HG02642 (cell line): ENCODE results near the gene ZXDC.

ENCODE experiments used
- ATAC-seq: cut with Tn5 transposase; IDR thresholded peaks from one replicate; pipeline ENCODE4 v1.9.1; 2021; ENCODE audit warnings: mild to moderate bottlenecking; ENCODE audit not compliant: unreplicated experiment, poor library complexity

The ZXDC gene

DNA sequence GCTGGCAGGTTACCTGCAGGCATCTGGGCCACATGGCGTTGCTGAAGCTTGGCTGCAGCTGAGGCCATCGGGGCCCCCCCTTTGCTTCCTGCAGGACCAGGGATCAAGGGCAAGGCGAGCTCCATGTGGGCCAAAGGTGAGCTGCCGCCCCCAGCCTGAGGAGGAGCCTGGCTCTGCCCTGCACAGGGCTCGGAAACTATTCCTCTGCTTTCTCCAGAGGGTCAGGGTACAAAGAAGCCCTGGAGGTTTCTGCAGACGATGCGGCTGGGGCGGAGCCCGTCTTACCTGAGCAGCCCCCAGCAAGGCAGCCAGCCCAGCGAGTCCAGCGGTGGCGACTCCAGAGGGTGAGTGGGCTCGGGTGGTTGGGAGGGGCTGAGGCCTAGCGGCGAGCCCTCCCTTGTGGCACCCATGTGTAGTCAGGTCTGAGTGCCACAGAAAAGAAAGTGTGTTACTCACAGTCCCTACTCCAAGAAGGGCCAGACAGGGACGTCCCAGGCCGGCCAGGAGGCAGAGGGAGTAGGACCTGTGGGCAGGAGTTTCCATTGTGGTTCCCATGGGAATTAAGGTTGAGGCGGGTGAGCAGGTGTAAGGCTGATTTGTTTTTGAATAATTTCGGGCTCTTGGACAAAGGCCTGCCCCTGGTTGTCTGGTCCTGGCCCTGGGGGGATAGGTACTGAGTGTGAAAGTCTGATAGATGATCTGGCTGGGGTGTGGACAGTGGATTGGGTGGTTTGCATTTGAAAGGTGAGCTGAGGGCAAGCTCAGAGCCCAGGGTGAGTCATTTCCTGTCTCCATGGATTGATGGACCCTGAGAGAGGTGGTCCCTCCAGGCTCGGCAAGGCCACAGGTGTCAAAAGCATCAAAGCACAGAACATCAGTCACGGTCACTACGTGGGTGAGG, 55.6 kb downstream of the ZXDC start:
- ATAC-seq, result no peak

DNA sequence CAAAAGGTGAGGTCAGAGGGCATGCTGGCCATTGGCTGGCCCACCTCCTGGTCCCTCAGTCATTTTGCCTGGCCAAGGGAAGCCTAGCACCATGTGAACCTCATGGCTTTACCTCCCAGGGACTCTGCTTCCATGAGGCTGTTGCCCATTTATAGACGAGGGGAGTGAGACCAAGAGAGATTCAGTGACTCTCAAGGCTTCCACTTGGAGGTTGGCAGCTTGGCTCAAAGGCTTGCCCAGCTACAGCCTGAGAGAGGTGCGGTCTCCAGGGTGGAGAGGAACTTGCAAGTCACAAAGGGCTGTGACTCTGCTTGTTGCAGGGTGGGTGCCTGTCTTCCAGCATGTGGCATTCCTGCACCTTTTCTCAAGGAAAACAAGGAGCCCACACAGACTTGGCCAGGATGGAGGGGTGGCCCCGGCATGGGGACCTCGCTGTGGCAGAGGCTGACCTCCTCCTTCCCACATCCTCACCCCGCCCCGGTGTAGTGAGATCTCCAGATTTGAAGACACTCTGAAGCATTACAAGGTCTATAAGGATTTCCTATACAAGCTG, 56.5 kb downstream of the ZXDC start:
- no peak for ATAC-seq

DNA sequence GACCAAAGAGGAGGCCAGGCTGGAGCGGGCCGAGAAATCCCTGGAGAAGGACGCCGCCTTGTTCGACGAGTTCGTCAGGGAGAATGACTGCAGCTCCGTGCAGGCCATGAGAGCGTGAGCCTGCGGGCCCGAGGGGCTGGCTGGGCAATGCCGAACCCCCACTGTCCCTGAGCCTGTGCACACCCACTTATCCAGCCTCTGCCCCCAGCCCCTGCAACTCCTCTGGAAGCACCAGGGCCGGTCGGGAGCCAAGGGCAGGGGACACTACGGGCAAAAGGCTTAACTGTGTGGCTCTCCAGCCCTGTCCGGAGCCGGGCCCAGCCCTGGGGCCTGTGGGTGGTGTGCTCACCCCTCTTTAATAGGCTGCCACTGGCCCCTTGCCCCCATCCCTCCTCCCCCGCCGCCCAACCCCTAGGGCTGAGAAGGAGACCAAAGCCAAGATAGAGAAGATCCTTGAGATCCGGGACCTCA, 57.0 kb downstream of the ZXDC start:
- no peak for ATAC-seq

DNA sequence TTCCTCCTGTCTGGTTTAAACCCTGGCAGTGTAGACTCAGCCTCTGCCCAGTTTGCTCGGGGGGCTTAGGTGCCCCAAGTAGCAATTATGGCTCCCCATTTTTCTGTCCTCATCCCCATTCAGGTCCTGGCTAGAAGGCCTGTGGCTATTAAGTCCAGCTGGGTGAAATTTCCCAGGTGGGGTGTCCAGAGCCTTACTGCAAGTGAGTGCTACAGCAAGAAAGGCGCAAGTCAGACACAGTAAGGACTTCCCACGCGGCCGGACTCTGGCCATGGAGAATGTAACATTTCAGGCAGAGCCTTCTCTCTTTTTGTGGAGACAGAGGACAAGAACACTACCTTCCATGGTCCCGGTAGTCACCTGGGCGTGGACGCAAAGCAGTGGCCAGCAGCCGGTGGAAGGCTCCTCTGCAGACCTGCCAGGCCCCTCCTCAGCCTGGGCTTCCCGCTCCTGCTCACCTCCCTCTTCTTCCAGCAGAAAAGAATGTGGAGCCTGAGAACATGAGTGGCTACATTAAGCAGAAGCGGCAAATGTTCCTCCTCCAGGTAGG, 57.6 kb downstream of the ZXDC start:
- ATAC-seq, result no peak

DNA sequence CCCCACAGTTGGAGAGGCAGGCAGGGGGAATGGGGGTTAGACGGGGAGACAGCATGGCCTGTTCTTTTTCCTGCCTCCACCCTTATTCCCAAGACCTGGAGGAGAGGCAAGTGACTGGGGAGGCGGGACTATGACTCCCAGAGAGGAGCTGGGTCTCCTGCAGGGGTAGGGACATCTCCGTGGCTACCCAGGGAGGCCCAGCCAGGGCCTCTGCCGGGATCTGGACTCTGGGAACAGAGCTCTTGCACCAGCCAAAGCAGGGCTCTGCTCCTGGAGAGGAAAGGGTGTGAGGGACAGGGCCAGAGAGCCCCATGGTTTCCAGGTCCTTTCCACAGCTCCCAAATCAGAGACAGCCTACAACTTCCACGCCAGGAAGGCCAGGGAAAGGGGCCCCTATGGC, 58.2 kb downstream of the ZXDC start:
- ATAC-seq, result no peak

DNA sequence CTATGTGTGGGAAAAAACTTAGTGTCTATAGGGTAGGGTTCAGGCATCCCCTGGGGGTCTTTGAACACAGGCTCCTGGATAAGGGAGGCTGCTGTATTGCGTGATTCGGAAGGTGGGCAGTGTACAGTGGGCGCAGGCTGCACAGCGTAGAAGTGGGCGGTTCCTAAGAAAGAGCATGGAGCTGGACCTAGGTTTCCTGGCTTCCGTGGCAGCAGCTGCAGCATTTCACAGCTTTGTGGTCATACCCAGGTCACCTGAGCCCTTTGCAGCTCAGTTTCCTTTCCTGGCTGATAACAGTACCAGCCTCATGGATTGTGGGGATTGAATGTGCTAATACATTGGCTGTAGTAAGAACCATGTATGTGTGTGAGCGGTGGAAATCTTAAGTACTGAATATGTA, 58.7 kb downstream of the ZXDC start:
- no peak for ATAC-seq

DNA sequence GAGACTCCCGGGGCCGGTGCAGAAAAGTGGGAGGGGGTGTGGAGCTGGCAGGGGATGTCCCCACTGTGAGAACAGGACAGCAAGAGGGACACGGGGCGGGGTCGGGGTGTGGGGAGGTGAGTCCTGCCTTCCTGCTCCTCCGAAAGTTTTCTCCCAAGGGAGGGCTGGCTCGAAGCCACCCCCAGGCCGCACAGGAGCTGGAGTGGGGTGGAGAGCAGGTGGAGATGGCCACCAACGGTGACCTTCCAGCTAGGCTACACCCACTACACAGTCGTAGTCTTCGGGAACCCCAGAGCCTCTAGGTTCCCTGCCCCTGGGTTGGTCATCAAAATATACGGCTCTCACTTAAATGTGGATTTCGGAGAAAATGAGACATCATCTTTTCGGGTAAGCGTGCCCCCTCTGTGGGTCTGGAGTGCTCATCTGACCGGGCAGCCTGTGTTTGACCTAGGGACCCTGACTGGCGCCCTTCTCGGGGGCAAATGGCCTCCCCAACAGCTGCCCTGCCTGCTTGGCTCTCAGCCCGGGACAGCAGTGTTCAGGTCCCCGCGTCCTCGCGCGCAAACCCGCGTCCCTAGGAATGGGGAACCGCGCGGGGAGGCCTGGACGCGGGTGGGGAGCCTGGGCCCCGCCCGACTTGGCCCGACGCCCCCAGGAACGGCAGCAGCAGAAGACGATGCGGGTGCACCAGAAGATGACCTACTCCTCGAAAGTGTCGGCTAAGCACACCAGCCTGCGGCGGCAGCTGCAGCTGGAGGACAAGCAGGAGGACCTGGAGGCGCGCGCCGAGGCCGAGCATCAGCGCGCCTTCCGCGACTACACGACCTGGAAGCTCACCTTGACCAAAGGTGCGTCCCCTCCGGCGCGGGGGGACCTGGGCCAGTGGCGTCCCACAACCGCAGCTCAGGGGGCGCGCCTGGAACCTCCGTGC, 59.8 kb downstream of the ZXDC start:
- no peak for ATAC-seq

DNA sequence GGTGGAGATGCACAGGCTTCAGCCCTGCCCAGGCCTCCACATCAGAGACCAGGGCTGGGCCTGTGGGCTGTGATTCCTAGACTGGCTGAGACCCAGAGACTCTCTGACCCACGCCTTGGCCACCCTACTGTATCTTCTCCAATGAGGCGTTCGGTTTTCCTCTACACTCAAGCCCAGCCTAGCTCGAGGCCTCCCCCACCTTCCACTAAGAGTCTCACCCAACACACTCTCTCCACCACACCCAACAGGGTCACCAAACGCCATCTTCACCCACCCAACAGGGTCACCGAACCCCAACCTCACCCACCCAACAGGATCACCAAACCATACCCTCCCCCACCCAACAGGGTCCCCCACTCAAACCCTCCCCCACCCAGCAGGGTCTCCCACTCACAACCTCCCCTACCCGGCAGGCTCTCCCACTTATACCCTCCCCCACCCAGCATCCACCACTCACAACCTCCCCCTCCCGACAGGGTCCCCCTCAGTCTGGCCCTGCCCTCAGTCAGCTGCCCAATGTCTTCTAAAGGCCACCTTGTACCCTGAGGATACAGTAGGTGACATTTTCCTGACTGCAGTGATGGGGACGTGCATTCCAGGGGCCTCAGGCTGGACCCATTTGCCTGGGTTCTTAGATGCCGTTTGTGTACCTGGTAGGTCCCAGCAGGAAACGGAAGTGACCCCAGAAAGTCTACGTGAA, 60.6 kb downstream of the ZXDC start:
- no peak for ATAC-seq

DNA sequence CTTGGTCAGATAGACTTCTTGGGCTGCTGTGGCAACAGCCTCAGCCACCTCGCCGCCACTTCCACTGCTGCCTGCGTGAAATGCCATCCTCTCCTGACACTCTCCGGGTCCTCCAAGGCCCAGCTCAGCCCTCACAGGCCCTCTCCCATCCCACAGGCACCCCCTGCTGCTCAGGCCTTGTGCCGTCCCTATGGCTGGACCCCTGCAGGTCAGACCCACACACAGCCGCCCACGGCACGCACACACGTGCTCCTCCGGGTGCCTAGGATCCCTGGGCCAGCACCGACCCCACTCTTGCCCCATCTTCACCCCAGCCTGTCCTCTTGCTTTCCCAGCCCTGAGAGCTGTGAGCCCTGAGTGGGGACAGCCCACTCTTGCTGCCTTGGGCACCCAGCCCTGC, 61.3 kb downstream of the ZXDC start:
- ATAC-seq, result no peak

DNA sequence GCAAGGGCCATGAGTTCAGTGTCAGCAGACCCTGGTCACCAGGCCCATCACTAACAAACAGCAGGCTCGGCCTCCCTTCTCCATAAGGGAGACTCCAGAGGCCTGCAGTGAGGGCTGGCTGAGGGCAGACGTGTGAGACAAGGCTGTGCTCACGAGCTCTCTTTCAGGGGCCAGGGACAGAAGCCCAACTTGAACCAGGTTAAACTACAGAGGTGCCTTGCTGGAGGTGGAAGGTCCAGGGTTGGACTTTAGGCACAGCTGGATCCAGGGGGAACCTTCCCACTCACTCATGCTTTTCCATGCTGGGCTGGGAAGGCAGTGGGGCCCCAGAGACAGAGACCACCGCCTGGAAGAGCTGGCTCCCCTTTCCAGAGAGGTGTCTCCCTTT, 62.0 kb downstream of the ZXDC start:
- no peak for ATAC-seq

DNA sequence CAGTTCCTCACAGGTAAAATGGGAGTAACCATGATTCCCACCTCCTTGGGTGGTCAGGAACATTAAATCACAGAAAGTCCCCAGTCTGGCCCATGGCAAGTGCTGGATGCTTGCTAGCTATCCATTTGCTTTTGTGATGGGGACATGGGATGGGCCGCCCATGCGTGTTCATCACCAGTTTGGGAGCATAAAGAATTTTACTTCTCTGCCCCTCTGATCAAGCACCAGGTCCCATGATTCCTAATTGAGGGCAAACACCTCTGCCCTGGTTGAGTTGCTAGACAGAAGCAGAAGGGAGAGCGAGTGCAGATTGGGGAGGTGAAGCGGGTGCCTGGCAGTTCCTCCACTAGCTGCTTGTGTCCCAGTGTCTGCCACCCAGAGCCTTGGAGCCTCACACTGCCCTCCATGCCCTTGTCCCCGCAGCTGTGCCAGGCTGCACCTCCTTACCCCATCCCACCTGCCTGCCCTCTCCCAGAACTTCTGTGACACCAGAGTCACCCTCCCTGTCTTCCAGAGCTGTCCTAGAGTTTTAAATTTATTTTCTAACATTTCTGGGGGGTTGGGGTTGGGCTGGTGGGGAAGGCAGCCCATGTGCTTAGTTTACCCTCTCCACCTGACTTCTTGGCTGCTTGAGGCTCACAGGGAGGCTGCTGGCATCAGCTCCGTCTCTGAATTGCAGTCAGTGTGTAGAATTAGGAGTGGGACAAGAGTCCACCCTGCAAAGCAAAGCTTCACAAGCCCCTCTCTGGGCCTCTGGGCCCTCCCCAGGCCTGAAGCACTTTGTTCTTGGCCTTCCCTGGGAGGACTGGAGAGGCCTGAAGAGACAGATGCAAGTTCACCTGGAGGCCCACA, 62.6 kb downstream of the ZXDC start:
- no peak for ATAC-seq

DNA sequence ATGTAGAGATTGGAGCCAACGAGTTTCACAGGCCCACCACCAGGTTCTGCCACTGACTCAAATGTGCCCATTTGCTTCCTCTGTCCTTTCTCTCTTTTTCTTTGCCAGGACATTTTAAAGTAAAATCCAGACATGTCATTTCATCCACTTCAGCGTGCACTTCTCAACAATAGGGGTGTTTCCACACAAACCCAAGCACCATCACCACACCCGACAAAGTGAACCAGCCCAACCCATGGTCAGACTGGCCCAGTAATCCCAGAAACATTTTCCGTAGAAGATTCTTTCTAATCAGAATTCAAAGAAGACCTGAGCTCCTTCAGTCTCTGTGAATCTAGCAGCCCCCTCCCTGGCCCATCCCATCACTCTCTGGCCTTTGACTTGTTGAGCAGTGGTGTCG, 67.6 kb downstream of the ZXDC start:
- ATAC-seq, result no peak

DNA sequence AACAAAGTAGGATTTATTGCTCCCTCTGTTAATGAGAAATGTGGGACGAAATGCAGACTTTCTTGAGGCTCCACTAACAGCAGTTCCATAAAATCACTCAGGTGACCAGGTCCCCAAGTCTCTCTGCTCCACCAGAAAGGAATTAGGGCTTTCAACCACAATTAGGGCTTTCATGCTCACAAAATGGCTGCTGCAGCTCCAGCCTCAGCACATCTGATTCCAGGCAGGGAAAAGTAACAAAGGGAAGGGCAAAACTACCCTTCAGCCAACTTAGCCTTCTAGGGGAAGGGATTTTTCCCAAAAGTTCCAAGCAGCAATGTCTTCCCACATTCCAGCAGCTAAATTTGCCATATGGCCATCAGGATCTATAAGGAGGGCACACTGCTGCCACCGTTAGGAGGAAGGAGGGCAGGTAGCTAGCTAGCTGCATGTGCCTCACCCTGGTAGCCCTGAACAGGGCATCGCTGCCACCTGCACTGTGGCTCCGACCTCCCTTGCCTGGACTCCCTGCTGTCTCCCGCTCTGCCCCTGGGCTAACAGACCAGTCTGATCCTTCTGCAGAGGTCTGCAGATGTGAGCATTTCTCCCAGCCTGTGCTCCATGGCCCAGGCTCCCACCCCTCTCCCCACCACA, 68.2 kb downstream of the ZXDC start:
- no peak for ATAC-seq

DNA sequence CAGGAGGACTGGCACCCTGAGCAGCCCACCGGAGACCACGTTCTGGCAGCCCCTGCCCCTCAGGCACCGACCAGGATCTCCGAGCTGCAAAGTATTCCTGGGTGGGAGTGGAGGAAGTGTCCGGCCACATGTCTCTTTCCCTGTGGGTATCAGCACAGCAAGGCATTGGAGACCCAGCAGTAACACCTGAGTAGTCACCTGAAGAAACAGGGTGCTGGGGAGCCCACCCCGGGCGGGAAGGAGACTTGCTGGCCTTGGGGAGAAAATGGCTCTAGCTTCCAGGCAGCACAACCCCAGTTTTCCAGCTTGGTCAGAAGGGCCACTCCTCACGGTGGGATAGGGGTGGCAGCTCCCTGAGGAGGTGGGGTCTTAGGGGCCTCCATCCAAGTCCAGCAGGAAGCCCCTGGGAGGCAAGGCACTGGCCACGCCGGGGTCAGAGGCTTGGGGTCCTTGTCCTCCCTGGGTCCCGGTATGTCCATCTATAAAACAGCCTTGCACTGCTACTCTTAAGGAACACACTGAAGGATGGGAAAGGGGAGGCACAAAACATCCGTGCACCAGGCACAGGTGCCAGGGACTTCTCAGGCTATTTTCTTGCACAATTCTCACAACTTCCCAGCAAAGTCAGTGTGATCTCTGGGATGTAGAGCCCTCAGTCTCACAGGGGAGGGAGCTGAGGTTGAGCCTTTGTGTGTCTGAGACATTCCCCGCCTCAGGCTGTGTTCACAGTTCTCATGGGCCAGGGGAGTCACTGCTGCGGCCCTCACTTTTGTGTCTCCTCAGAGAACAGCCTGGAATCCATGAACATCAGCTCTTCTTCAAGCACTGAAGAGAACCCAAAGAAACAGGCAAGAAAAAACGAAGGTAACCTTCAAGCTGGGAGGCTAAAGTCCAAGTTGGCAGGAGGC, 69.0 kb downstream of the ZXDC start:
- ATAC-seq, result no peak

DNA sequence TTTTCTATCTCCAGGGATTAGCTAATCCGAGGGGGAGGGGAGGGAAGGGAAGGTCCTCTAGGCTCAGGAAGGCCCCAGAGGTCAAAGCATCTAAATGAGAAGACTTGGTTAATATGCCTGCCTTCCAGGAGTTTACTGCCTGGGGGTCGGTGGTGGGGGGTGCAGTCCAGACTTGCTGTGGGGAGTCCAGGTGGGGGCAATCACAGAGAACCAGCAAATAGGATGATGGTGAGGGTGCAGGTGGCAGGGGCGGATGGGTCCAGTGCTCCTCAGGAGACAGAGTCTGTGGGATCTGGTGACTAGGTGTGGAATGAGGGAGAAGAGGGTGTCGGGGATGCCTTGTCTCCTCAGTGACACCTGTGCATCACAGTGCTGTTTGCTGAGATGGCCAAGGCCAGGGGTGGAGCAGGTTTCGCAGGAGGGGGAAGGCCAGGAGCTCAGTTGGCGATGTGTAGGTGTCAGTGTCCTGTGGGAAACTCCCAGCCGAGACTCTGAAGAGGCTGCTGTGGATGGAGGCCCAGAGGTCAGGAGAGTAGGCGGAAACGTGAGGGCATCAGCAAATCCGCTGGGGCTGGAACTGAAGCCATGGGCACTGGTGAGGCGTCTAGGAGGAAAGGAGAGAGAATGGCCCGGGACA, 72.9 kb downstream of the ZXDC start:
- ATAC-seq, result no peak

DNA sequence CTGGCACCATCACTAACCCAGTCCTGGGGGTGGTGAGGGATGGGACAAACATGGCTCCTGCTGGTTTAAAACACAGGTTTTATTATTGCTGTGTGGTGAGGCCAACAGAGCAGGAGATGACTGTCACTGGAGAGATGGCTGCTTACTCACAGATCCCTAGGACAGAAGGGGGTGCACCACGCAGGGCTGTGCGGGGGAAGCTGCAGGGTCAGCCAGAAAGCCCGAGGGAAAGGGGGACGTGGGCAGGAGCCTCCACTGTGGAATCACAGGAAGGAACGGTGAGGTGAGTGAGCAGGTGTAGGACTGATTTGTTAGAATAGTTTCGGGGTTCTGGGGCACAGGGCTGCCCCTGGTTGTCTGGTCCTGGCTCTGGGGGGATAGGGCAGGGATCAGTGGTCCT, 73.5 kb downstream of the ZXDC start:
- ATAC-seq, result no peak

DNA sequence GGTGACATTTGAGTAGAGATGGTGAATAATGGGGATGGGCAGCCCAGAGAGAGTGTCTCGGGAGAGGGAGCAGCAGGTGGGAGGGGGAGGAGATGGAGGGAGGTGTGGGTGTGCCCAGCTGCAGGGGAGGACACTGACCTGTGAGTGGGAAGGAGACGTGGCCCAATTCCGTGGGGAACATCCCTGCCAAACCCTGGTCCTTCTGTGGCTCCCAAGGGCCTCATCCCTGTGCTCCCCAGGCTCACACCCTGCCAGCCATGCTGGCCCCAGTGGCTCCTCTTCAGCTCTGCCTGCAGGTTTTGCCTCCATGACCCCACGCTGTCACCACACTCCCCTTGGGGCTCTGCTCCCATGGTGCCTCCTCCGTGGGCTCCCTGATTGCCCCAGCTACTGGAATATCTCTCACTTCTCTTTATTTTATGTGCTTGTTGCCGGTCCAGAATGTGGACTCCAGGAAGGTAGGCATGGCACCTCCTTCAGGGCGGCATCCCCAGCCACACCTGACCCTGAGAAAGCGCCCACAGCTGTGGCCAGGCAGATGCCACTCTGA, 74.0 kb downstream of the ZXDC start:
- no peak for ATAC-seq
